Measurements from ENCODE around the gene PDXP. TPM values are rescaled to one million over a fixed set of nuclear protein-coding genes. Genes with fewer than 3 reads are reported as not detected.

Gene PDXP
- total and polyA plus RNA-seq, 2 experiments from 2014 or later = 15.0 to 55.6 TPM

GRCh38 chr22:37664249-37665101, 6.0 kb downstream of the PDXP start (continued):
- TF ChIP-seq ZNF462 (CRISPR knock-in tag; IDR thresholded peaks at IDR 0.05) (no peak), CTCF (conservative IDR thresholded peaks at IDR 0.05; ENCODE audit: low read depth in 2 of 2) (no peak), NANOG (IDR thresholded peaks at IDR 0.05; ENCODE audit: borderline replicate concordance) (no peak), EZH2 (IDR thresholded peaks at IDR 0.05; ENCODE audit: low read depth, unreplicated experiment) (no peak), POLR2AphosphoS5 (IDR thresholded peaks at IDR 0.05; ENCODE audit: low read depth) (no peak)

- no peak overlapping the region for H2AFZ ChIP-seq
- H3K79me2 ChIP-seq (replicated peaks; ENCODE audit: insufficient read depth) = peaks cover 45% of the 10 kb centered on the region
- H3K9me2 ChIP-seq (ENCODE audit: insufficient read depth) = no peaks in the 10 kb centered on the region
- Mint-ChIP-seq H3K4me3 (no peak overlapping the region), H3K4me1 (peaks cover 13% of the 10 kb centered on the region), H3K27me3 (ENCODE audit: insufficient read depth, low read depth, poor library complexity) (peaks cover 9% of the 10 kb centered on the region), H3K27ac (no peak overlapping the region), H3K9me3 (no peaks in the 10 kb centered on the region), H3K36me3 (ENCODE audit: low read depth) (peaks cover 32% of the 10 kb centered on the region)
- no peak overlapping the region for H3K4me2 ChIP-seq
- no peak overlapping the region for H3K27ac ChIP-seq (ENCODE audit: low read depth)
- no peaks in the 10 kb centered on the region for H3K4me1 ChIP-seq (ENCODE audit: insufficient read depth)
- ATAC-seq (no peak), DNase-seq (ENCODE audit: low spot score) (no peak)
- no peaks in the 10 kb centered on the region for H3K36me3 ChIP-seq (ENCODE audit: insufficient read depth)
- no peak overlapping the region for H3K4me3 ChIP-seq
- no peaks in the 10 kb centered on the region for H3K27me3 ChIP-seq (ENCODE audit: insufficient read depth)
- peaks cover 20% of the 10 kb centered on the region for H4K20me1 ChIP-seq (replicated peaks; ENCODE audit: insufficient read depth)
- H3F3A ChIP-seq (replicated peaks; ENCODE audit: low read depth) = 0 out of 2 replicates have a peak, but pooled peaks cover 15% of the 10 kb centered on the region
- TF ChIP-seq JUNB (IDR thresholded peaks at IDR 0.05; ENCODE audit: unreplicated experiment) (no peak), CTCF (conservative IDR thresholded peaks at IDR 0.05; ENCODE audit: low read depth in 2 of 2) (no peak), REST (IDR thresholded peaks at IDR 0.05; ENCODE audit: unreplicated experiment) (no peak), ZNF114 (CRISPR knock-in tag; IDR thresholded peaks at IDR 0.05) (no peak), NANOG (IDR thresholded peaks at IDR 0.05; ENCODE audit: borderline replicate concordance) (no peak), ZNF331 (CRISPR knock-in tag; IDR thresholded peaks at IDR 0.05; ENCODE audit: low read depth) (no peak), POLR2AphosphoS5 (IDR thresholded peaks at IDR 0.05; ENCODE audit: low read depth) (no peak), STAT1 (IDR thresholded peaks at IDR 0.05; ENCODE audit: unreplicated experiment) (no peak)
Observed at GRCh38 chr22:37665487-37665886, 7.0 kb downstream of the PDXP start.

Measured in GM23338 (cell line).